Left ventricle myocardium superior (tissue), 1 donor: ENCODE data around the gene CAMK2N2. TPM values are rescaled to one million over a fixed set of nuclear protein-coding genes. Genes with fewer than 3 reads are reported as not detected.
A peak's percentile ranks its signal among the peaks of the same experiment; 100 is the strongest.

Experiments used
- ATAC-seq: fragments of 200-7000 bp; cut with Tn5 transposase; one replicate; pipeline ENCODE4 v1.9.1; 2020; ENCODE audit warnings: mild to moderate bottlenecking, moderate library complexity
- DNase-seq: peaks from one replicate; pipeline ENCODE4 v3.0.0-alpha.2; 2020
- intact Hi-C: fragments of 100-400 bp; cut with micrococcal nuclease; formaldehyde crosslinking; loops from one replicate; pipeline ENCODE4 v1.11.0; 2022
- long read RNA-seq: library from polyadenylated mRNA; unstranded; transcript quantifications from one replicate; pipeline ENCODE4 v2.0.0, GENCODE V29; 2021
- total RNA-seq: library from RNA; stranded (reverse); fragmentation: NEBNext Ultra II Directional; extraction: Animal tissue kit (Norgen Biotek cat#: 25700); gene quantifications from one replicate; pipeline ENCODE4 v1.2.1, GENCODE V29; 2021
- donor health status: DM: no; HTN: yes; CAD: no; lungs with severe emphysema.

Gene CAMK2N2
- not detected for total RNA-seq
- long read RNA-seq: 0 reads

DNA sequence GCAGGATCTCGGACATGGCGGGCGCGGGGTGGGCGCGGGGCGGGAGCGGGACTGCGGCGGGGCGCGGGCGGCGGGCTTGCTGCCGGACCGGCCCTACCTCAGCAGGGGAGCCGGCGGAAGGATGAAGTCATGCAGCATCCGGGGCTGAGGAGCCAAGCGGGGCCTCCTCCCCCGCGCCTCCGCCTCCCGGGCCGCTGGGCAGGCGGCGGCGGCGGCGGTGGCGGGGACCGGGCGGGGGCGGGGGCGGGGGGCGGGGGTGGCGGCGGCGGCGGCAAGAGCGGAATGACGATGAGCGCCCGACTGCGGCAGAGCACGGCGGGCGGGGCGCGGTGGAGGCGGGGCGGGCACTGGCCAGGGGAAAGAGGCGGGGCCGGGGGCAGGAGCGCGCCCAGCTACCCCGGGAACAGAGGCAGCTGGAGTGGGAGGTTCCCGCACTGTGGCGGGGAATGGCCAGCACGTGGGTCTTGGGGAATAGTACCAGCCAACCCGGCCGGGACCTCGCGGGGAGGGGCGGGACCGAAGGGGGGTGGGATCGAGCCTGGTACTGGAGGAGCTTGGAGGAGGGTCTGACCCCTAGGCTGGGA lies at the start of gene CAMK2N2:
Gene CAMK2N2, minus strand, starts transcription at position 284 of the 584 bp plus-strand sequence. Its CDS starts 268 bp downstream, at position 16.
- ATAC-seq (peak; percentile 69), DNase-seq (peak; percentile 64)

DNA sequence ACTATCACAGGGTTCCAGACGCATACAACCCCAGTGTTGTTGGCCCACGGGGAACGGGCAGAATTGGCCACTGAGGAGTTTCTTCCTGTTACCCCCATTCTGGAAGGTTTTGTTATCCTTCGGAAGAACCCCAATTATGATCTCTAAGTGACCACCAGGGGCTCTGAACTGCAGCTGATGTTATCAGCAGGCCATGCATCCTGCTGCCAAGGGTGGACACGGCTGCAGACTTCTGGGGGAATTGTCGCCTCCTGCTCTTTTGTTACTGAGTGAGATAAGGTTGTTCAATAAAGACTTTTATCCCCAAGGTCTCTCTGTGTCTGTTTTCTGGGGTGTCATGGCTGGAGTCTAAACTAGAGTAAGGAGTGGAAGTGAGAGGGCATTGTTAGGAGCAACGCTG lies 47.4 kb upstream of the CAMK2N2 start:
- DNase-seq (no peak), ATAC-seq (no peak)
- intact Hi-C loops: no loop called here

More for the DNA sequence above, at the start of gene CAMK2N2:
- intact Hi-C loops: no loop called here

- no peak for ATAC-seq
- intact Hi-C loops: no loop called here
- DNase-seq: no peak
These were observed 46.6 kb upstream of the CAMK2N2 start for GRCh38 chr3:184307915-184308314.

DNA sequence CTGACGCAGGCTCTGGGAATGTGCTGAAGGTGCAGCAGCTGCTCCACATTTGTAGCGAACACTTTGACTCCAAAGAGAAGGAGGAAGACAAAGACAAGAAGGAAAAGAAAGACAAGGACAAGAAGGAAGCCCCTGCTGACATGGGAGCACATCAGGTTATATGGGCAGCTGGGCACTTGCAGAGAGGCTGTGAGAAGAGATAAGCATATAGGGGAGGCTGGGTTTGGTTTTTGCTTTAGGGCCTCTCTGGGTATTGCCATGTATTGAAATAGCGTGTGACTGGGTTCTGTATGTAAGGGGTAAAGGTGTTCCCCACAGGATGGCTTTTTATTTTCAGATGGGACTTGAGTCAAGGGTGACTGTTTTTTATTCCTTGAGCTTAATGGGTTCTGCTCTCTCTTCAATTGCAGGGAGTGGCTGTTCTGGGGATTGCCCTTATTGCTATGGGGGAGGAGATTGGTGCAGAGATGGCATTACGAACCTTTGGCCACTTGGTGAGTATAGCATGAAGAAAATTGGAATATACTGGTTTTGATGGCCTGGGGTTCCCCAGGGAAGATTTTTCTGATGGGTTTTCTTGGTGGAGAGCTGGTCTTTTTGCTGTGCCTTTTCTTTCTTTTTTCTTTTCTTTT lies 45.1 kb upstream of the CAMK2N2 start:
- intact Hi-C loops: no loop called here
- no peak for ATAC-seq
- DNase-seq: no peak

DNA sequence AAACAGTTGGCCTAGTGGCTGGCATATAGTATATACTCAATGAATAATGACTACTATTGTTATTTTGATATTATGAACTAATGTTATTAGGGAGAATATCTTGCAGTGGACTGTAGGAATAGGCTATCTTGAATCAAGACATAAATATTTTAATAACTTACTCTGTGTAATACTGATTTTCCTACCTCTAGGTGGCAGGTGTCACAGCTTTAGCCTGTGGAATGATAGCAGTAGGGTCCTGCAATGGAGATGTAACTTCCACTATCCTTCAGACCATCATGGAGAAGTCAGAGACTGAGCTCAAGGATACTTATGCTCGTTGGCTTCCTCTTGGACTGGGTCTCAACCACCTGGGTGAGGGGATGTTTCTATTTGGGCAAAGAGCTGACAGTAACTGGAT lies 44.2 kb upstream of the CAMK2N2 start:
- DNase-seq (no peak), ATAC-seq (no peak)
- intact Hi-C loops: no loop called here

- no peak for ATAC-seq
- intact Hi-C loops: no loop called here
- DNase-seq: no peak
These were observed 39.0 kb upstream of the CAMK2N2 start for GRCh38 chr3:184300378-184300720.

- intact Hi-C loops: no loop called here
- ATAC-seq (no peak), DNase-seq (no peak)
These were observed 38.4 kb upstream of the CAMK2N2 start for GRCh38 chr3:184299488-184300377.

DNA sequence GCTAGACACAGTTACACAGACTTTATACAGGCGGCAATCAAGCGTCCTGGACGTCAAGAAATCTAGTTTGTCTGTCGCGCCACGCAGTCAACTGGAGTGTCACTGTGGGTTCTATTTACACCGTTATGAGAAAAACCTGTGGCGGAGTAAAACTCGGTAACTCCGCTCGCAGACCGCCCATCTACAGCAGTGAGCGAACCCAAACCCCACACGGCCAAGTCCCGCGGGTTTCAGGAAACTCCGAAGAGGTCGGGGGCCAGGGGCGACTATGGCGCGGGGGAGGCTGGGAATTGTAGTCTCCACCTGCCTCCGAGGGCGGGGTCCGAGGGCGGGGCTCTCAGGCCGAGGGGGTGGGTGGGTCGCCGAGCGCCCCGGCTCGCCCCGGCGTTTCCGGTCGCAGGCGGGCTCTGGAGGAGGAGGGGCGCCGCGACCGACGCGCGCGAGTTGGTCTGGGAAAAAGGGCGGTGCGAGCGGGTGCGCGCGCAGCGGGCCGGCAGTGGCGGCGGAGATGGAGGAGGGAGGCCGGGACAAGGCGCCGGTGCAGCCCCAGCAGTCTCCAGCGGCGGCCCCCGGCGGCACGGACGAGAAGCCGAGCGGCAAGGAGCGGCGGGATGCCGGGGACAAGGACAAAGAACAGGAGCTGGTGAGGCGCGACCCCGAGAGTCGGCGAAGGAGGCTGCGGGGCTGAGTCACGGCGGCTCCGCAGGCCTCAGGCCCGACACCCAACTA lies 37.6 kb upstream of the CAMK2N2 start, which contains the start of gene PSMD2:
Gene PSMD2, plus strand, starts transcription at position 483 of the 729 bp plus-strand sequence. Its CDS starts 26 bp downstream, at position 509.
- intact Hi-C loops: no loop called here
- DNase-seq (peak; percentile 99), ATAC-seq (peak; percentile 99)

DNA sequence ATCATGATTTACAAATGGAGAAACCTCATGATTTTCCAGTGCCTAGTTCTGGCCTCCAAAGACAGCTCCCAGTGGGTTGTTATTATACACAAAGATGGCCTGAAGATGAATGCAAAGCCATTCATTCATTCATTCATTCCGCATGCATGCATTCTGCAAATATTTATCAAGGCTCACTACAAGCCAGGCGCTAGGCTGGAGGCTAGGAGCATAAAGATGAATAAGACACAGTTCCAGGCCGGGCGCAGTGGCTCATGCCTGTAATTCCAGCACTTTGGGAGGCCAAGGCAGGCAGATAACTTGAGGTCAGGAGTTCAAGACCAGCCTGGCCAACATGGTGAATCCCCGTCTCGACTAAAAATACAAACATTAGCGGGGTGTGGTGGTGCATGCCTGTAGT lies 35.3 kb upstream of the CAMK2N2 start:
- no peak for ATAC-seq
- intact Hi-C loops: no loop called here

GRCh38 chr3:184295771-184296170 lies 34.4 kb upstream of the CAMK2N2 start:
- DNase-seq: no peak
- intact Hi-C loops: no loop called here

More for the DNA sequence above, 35.3 kb upstream of the CAMK2N2 start:
- no peak for DNase-seq

DNA sequence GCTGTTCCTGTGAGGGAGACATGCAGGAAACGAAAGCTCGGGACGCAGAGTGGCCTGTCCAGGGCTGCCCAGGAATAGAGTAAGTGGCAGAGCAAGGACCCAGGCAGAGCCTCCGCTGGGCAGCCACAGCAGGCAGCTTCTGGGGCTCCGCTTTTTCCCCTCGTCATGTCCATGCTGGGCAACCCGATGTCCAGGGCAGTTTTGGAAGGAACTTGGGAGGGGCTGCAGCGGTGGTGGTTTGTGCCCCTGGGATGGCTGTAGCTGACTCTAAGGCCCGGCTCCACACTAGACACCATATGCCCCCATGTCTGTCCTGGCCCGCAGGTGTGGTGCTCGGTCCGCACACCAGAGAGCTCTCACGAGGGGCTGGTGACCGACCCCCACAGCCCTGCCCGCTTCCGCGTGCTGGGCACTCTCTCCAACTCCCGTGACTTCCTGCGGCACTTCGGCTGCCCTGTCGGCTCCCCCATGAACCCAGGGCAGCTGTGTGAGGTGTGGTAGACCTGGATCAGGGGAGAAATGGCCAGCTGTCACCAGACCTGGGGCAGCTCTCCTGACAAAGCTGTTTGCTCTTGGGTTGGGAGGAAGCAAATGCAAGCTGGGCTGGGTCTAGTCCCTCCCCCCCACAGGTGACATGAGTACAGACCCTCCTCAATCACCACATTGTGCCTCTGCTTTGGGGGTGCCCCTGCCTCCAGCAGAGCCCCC lies 30.5 kb upstream of the CAMK2N2 start:
- ATAC-seq (no peak), DNase-seq (no peak)
- intact Hi-C loops: no loop called here

More at GRCh38 chr3:184295771-184296170, 34.4 kb upstream of the CAMK2N2 start:
- no peak for ATAC-seq

DNA sequence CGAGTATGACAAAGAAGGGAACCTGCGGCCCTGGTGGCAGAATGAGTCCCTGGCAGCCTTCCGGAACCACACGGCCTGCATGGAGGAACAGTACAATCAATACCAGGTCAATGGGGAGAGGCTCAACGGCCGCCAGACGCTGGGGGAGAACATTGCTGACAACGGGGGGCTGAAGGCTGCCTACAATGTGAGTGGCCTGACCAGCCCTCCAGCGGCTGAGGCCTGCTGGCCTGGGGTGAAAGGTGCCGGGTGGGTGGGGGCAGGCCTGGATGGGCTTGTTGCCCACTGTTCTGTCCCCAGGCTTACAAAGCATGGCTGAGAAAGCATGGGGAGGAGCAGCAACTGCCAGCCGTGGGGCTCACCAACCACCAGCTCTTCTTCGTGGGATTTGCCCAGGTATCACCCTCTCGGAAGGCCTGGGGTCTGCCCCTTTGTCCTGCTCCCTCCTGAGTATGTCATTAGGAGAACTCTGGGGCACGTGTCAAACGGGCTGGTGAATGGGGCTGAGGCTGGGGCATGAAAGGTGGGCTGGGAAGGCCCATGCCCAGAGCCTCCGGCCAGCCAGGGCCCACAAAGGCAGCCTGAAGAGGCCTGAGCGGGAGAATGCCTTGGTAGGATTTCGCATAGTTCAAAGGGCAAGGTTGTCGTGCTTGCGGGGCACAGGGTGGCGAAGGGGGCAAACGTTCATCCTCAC lies 29.8 kb upstream of the CAMK2N2 start:
- no peak for DNase-seq
- intact Hi-C loops: no loop called here
- ATAC-seq: no peak

- intact Hi-C loops: no loop called here
- DNase-seq (no peak), ATAC-seq (no peak)
These were observed 29.0 kb upstream of the CAMK2N2 start for GRCh38 chr3:184290331-184290730.

- intact Hi-C loops: no loop called here
- peak; percentile 63 for ATAC-seq
- DNase-seq: peak; percentile 49
These were observed 28.1 kb upstream of the CAMK2N2 start for GRCh38 chr3:184289426-184289938.

DNA sequence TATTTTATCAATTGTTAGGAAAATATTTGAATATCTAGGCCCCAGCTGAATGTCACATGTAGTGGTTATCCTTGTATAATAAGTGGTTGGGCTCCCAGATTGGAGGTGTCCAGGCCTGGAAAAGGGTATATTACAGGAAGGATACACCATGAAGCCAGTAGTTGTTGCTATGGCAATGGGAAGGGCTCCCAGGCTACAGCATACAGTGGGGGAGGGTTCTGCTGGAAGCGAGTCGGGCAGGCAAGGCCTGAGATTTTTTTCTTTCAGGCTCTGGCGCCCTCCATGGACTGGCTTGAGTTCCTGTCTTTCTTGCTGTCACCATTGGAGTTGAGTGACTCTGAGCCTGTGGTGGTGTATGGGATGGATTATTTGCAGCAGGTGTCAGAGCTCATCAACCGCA lies 23.3 kb upstream of the CAMK2N2 start:
- ATAC-seq (peak; percentile 64), DNase-seq (no peak)
- intact Hi-C loops: no loop called here

DNA sequence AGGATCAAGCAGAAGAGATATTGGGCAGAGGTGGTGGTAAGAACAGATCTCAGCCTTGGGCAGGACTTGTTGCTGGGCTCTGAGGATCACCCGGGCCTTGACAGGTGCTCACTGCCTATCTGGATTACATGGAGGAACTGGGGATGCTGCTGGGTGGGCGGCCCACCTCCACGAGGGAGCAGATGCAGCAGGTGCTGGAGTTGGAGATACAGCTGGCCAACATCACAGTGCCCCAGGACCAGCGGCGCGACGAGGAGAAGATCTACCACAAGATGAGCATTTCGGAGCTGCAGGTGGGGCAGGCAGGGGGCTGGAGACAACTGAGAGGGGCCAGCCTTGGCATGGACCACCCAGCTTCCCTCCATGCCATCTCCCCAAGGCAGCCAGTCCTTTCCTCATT lies 22.3 kb upstream of the CAMK2N2 start:
- DNase-seq: no peak
- ATAC-seq: no peak
- intact Hi-C loops: no loop called here

DNA sequence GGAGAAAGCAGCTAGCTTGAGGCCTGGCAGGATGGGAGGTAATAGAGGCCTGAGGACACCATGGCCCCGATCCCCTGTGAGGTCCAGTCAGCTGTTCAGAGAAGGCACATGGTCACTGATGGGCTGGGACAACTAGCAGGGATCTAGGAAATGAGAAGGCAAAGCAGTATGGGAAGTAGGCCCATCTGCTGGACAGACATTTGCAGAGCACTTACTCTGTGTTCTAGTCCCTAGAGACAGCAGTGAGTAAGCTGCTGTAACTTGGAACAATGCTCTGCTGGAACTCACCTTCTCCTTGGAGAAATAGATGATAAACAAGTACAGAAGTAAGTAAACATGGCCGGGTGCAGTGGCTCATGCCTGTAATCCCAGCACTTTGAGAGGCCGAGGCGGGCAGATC lies 21.6 kb upstream of the CAMK2N2 start:
- DNase-seq (no peak), ATAC-seq (no peak)
- intact Hi-C loops: no loop called here

GRCh38 chr3:184277366-184277765 lies 16.0 kb upstream of the CAMK2N2 start:
- ATAC-seq (no peak), DNase-seq (no peak)
- intact Hi-C loops: no loop called here
